Activated CD8-positive, alpha-beta memory T cell treated with anti-CD3 and anti-CD28 coated beads, Interleukin-2, amount 10 ng/mL, durations not matched to agents 7 days and 5 days (primary cell): Measurements from ENCODE around the gene PCDH19. TPM values are rescaled to one million over a fixed set of nuclear protein-coding genes. Genes with fewer than 3 reads are reported as not detected.

ENCODE experiments used
- ATAC-seq: fragments of 150-1000 bp; cut with Tn5 transposase; one replicate; pipeline ENCODE4 v1.10.0; 2021; ENCODE audit warnings: moderate library complexity
- CTCF ChIA-PET: fragments of 350-600 bp; sonication (Branson Sonifier 250); formaldehyde crosslinking; loops from one replicate; lab custom pipeline; 2021; ENCODE audit warnings: antibody characterized with exemption; lab: Charles Lee
- DNase-seq: peaks from one replicate; pipeline ENCODE4 v3.0.0-alpha.2; 2020
- H3K27ac Mint-ChIP-seq: one replicate; pipeline ENCODE4 v1.8.0; 2021; ENCODE audit warnings: mild to moderate bottlenecking, mixed read lengths
- H3K27me3 Mint-ChIP-seq: one replicate; pipeline ENCODE4 v1.8.0; 2021; ENCODE audit warnings: mixed read lengths
- H3K36me3 Mint-ChIP-seq: one replicate; pipeline ENCODE4 v1.8.0; 2021; ENCODE audit warnings: mild to moderate bottlenecking, mixed read lengths
- H3K4me1 Mint-ChIP-seq: one replicate; pipeline ENCODE4 v1.8.0; 2021; ENCODE audit warnings: mixed read lengths
- H3K4me3 Mint-ChIP-seq: one replicate; pipeline ENCODE4 v1.8.0; 2021; ENCODE audit warnings: mild to moderate bottlenecking, moderate library complexity, mixed read lengths
- H3K9me3 Mint-ChIP-seq: one replicate; pipeline ENCODE4 v1.8.0; 2022; ENCODE audit warnings: low read depth, mixed read lengths
- total RNA-seq, 2 experiments: library from RNA; stranded (reverse); gene quantifications; one replicate each; pipeline ENCODE4 v1.2.3, GENCODE V29; 2021

The PCDH19 gene
- total RNA-seq, 2 experiments from 2014 or later: not detected

DNA sequence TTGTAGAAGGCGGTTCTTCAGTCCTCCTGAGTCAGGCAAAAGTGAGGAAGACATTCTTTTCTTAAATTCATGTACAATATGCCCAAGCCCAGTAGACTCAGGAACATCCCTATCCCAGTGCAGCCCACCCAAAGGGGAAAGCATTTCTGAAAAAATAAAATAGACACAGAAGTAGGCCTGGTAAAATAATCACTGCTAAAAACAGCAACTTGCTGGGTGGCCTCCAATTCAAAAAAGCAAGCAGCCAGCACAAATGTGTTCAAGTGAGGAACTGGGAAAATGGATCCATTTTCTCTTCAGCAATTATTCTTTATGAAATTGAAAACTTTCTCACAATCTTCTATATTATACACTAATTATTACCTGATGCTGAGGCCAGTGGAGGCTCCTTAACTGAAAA lies 165.4 kb downstream of the PCDH19 start:
- no peaks in the 10 kb centered on the region for H3K4me1 Mint-ChIP-seq
- H3K9me3 Mint-ChIP-seq: no peaks in the 10 kb centered on the region
- no peaks in the 10 kb centered on the region for H3K36me3 Mint-ChIP-seq
- H3K4me3 Mint-ChIP-seq: no peak overlapping the region
- H3K27me3 Mint-ChIP-seq: no peaks in the 10 kb centered on the region
- CTCF ChIA-PET: no interaction called here
- DNase-seq (no peak), ATAC-seq (no peak)
- no peak overlapping the region for H3K27ac Mint-ChIP-seq

Other genes starting within 250 kb of the PCDH19 start
- gene TNMD, start 174.7 kb upstream of the PCDH19 start, total RNA-seq: not detected
- not detected for gene TSPAN6, start 226.5 kb upstream of the PCDH19 start, total RNA-seq
- not detected for gene SRPX2, start 233.9 kb upstream of the PCDH19 start, total RNA-seq